Endothelial cell of umbilical vein (primary cell): ENCODE data around the gene IER3. TPM values are rescaled to one million over a fixed set of nuclear protein-coding genes. Genes with fewer than 3 reads are reported as not detected.

ENCODE experiments used
- BruUV-seq: library from RNA; stranded (reverse); fragments of 400-500 nt; replicated peaks from 2 replicates; lab custom pipeline; 2021; lab: Mats Ljungman, UMichigan
- CTCF ChIA-PET: fragments of 300-600, 350-600 bp; sonication (Branson Sonifier 250); formaldehyde crosslinking; loops from one replicate; lab custom pipeline; 2021; ENCODE audit warnings: antibody characterized with exemption, inconsistent platforms; lab: Charles Lee
- POLR2A ChIA-PET: fragments of 300-600, 350-600 bp; sonication (Branson Sonifier 250); formaldehyde crosslinking; loops from one replicate; lab custom pipeline; 2021; ENCODE audit warnings: antibody characterized with exemption, inconsistent platforms; lab: Charles Lee
- DNase-seq: peaks from one replicate; pipeline ENCODE4 v3.0.0-alpha.2; 2011; ENCODE audit warnings: low read depth, low spot score
- FAIRE-seq: peaks from 2 replicates; lab custom pipeline; 2011; peaks lifted over from hg19 to GRCh38; lab: Jason Lieb, UNC
- H2AFZ ChIP-seq: 2 replicates; pipeline ENCODE4 v1.6.0; 2012; ENCODE audit warnings: low read depth, low read length, control low read depth, inconsistent platforms
- H3K27ac ChIP-seq: 2 replicates; pipeline ENCODE4 v1.5.1; 2011; ENCODE audit warnings: low read depth, mild to moderate bottlenecking, control low read depth, low read length, moderate library complexity; ENCODE audit not compliant: insufficient read depth
- H3K27me3 ChIP-seq, 2 experiments: 2 replicates each; pipeline versions ENCODE4 v1.6.0 to v1.6.1; 2011; ENCODE audit warnings: low read length in 2 of 2, mixed read lengths in 1 of 2; ENCODE audit not compliant: control insufficient read depth in 2 of 2, insufficient read depth in 2 of 2
- H3K36me3 ChIP-seq, 2 experiments: 2 replicates in 1 of 2; 3 replicates in 1 of 2; pipeline ENCODE4 v1.5.1; 2011; ENCODE audit warnings: low read length in 2 of 2, mild to moderate bottlenecking in 1 of 2, moderate library complexity in 1 of 2; ENCODE audit not compliant: control insufficient read depth in 2 of 2, insufficient read depth in 2 of 2; ENCODE audit errors: extremely low read depth in 1 of 2
- H3K4me1 ChIP-seq: 3 replicates; pipeline ENCODE4 v1.5.1; 2011; ENCODE audit warnings: mild to moderate bottlenecking, low read length; ENCODE audit not compliant: control insufficient read depth, insufficient read depth; ENCODE audit errors: extremely low read depth
- H3K4me2 ChIP-seq: 2 replicates; pipeline ENCODE4 v1.6.1; 2011; ENCODE audit warnings: low read length, control low read depth, mixed read lengths; ENCODE audit not compliant: insufficient read depth
- H3K4me3 ChIP-seq, 3 experiments: fragments of 200-600 bp in 1 of 3; sonication (generic), shearing (Covaris generic) in 1 of 3; replicated peaks in 1 of 3; 2 replicates each; pipeline ENCODE4 v1.5.1; 2011 to 2016; ENCODE audit warnings: control low read depth in 3 of 3, low read length in 3 of 3, mild to moderate bottlenecking in 2 of 3, inconsistent platforms in 1 of 3, low read depth in 1 of 3, moderate library complexity in 1 of 3; ENCODE audit not compliant: insufficient read depth in 1 of 3
- H3K79me2 ChIP-seq: 2 replicates; pipeline ENCODE4 v1.6.0; 2012; ENCODE audit warnings: low read length, inconsistent platforms; ENCODE audit not compliant: control insufficient read depth, insufficient read depth
- H3K9ac ChIP-seq: replicated peaks from 2 replicates; pipeline ENCODE3; 2011; ENCODE audit warnings: low read length, control low read depth; ENCODE audit not compliant: insufficient read depth; ENCODE audit errors: extremely low read depth
- H3K9me1 ChIP-seq: replicated peaks from 3 replicates; pipeline ENCODE4 v1.6.0; 2011; ENCODE audit warnings: mild to moderate bottlenecking, low read length; ENCODE audit not compliant: control insufficient read depth, insufficient read depth; ENCODE audit errors: extremely low read depth
- H3K9me3 ChIP-seq: replicated peaks from 2 replicates; pipeline ENCODE4 v1.5.1; 2012; ENCODE audit warnings: low read length, inconsistent platforms; ENCODE audit not compliant: control insufficient read depth, insufficient read depth
- H4K20me1 ChIP-seq: replicated peaks from 2 replicates; pipeline ENCODE3; 2011; ENCODE audit warnings: mild to moderate bottlenecking, low read length; ENCODE audit not compliant: control insufficient read depth, insufficient read depth; ENCODE audit errors: extremely low read depth
- EZH2 ChIP-seq: IDR thresholded peaks from 2 replicates; pipeline ENCODE4 v1.6.1; 2012; ENCODE audit warnings: borderline replicate concordance, low read depth, mild to moderate bottlenecking, moderate library complexity, low read length, inconsistent platforms; ENCODE audit not compliant: severe bottlenecking
- FOS ChIP-seq: IDR thresholded peaks from 2 replicates; pipeline ENCODE4 v1.6.1; 2011; ENCODE audit warnings: mild to moderate bottlenecking, low read length, moderate library complexity, borderline replicate concordance; ENCODE audit not compliant: insufficient read depth
- GATA2 ChIP-seq: IDR thresholded peaks from 2 replicates; pipeline ENCODE4 v1.7.0; 2011; ENCODE audit warnings: low read depth, mild to moderate bottlenecking, moderate library complexity, mixed read lengths, low read length; ENCODE audit not compliant: insufficient read length, insufficient read depth
- JUN ChIP-seq: IDR thresholded peaks from 2 replicates; pipeline ENCODE4 v1.6.1; 2011; ENCODE audit warnings: borderline replicate concordance, low read depth; ENCODE audit not compliant: insufficient read length, insufficient read depth
- MYC ChIP-seq: IDR thresholded peaks from one replicate; pipeline ENCODE4 v1.6.1; 2011; ENCODE audit warnings: mild to moderate bottlenecking, low read depth, low read length
- POLR2A ChIP-seq: IDR thresholded peaks from 2 replicates; pipeline ENCODE4 v1.6.1; 2012; ENCODE audit warnings: low read depth, mild to moderate bottlenecking, control low read depth, low read length
- POLR2AphosphoS5 ChIP-seq: IDR thresholded peaks from 2 replicates; pipeline ENCODE4 v1.6.1; 2012; ENCODE audit warnings: low read depth, mild to moderate bottlenecking, control low read depth, low read length, moderate library complexity; ENCODE audit not compliant: insufficient read depth
- dilution Hi-C: fragments of 300-500 bp; cut with MboI; formaldehyde crosslinking; loops from one replicate; pipeline ENCODE4 v1.15.0; 2019; ENCODE audit warnings: low sequenced_read_pairs; ENCODE audit not compliant: extremely low pct_ligation_motif_present
- intact Hi-C: fragments of 100-400 bp; cut with micrococcal nuclease; formaldehyde crosslinking; loops from one replicate; pipeline ENCODE4 v1.10.0; 2022
- polyA plus RNA-seq, 4 experiments: library from polyadenylated mRNA; depleted of rRNA in 3 of 4; stranded (reverse) in 3 of 4; unstranded in 1 of 4; fragments of >200 nt; gene quantifications; 2 replicates each; pipeline versions ENCODE4 v1.2.1 to v1.2.3, GENCODE V29; 2011 to 2012; ENCODE audit warnings: missing spikeins in 1 of 4
- total RNA-seq: library from RNA; stranded (reverse); gene quantifications from 2 replicates; pipeline ENCODE4 v1.2.3, GENCODE V29; 2021
- TF ChIP-seq, protein P1 (sequence below), 2 donors: IDR thresholded peaks; 1 replicate in 1 of 2; 2 replicates in 1 of 2; pipeline ENCODE4 v1.5.1; 2011; ENCODE audit warnings: low read length in 2 of 2, mild to moderate bottlenecking in 2 of 2, moderate library complexity in 2 of 2, control low read depth in 1 of 2, inconsistent platforms in 1 of 2, low read depth in 1 of 2; ENCODE audit not compliant: insufficient read depth in 1 of 2; ENCODE audit errors: extremely low read depth in 1 of 2
- TF ChIP-seq, protein P2 (sequence below): IDR thresholded peaks from 2 replicates; pipeline ENCODE4 v1.6.1; 2011; ENCODE audit not compliant: insufficient read depth, insufficient read length

Gene IER3
- total and polyA plus RNA-seq, 2 donors (not counting 3 experiments of a cell fraction or from before 2014, with no cell fraction given): 170 to 468 TPM

DNA sequence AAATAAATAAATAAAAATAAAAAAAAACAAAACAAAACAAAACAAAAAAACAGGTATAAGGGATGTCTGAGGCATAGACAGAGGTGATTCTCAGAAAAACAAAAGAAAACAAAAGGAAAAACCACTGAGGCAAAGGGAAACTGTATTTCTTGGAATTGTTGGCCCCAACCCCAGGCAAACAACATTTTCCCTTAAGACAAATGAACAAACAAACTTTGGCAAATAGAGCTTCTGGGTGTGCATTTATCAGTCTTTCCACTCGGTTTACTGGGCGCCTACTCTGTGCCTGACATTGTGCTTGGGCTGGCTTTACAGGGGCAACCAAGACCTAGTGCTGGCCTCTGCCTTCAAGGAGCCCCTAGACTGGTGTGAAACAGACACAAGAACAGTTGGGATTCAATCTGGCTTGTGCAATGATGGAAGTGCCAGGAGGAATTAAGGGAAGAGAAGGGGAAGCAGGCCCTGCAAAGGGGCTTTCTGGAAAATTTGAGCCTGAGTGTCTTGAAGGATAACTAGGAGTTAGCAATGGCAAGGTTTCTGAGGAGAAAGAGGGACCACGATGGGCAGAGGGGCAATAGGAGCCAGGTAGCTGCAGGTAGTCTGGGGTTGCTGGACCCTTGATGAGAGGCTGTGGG, 33.8 kb upstream of the IER3 start:
- no peaks in the 10 kb centered on the region for H3K9me3 ChIP-seq
- no peak overlapping the region for H3K4me2 ChIP-seq
- BruUV-seq: no TSS peak
- peaks cover 24% of the 10 kb centered on the region for H3K4me1 ChIP-seq
- H3K27me3 ChIP-seq: no peaks in the 10 kb centered on the region
- H3K9me1 ChIP-seq: no peaks in the 10 kb centered on the region
- H4K20me1 ChIP-seq: no peaks in the 10 kb centered on the region
- intact Hi-C loops: no loop called here
- no peak overlapping the region for H3K4me3 ChIP-seq
- DNase-seq (no peak), FAIRE-seq (no peak)
- no peak overlapping the region for H3K9ac ChIP-seq
- H3K27ac ChIP-seq: no peak overlapping the region
- dilution Hi-C loops: no loop called here
- no peaks in the 10 kb centered on the region for H3K36me3 ChIP-seq
- TF ChIP-seq POLR2A: no peak
- no peak for TF ChIP-seq GATA2
- no peak for TF ChIP-seq EZH2
- TF ChIP-seq FOS: no peak
- TF ChIP-seq POLR2AphosphoS5: no peak
- no peak for TF ChIP-seq JUN
- TF ChIP-seq, protein P1, sequence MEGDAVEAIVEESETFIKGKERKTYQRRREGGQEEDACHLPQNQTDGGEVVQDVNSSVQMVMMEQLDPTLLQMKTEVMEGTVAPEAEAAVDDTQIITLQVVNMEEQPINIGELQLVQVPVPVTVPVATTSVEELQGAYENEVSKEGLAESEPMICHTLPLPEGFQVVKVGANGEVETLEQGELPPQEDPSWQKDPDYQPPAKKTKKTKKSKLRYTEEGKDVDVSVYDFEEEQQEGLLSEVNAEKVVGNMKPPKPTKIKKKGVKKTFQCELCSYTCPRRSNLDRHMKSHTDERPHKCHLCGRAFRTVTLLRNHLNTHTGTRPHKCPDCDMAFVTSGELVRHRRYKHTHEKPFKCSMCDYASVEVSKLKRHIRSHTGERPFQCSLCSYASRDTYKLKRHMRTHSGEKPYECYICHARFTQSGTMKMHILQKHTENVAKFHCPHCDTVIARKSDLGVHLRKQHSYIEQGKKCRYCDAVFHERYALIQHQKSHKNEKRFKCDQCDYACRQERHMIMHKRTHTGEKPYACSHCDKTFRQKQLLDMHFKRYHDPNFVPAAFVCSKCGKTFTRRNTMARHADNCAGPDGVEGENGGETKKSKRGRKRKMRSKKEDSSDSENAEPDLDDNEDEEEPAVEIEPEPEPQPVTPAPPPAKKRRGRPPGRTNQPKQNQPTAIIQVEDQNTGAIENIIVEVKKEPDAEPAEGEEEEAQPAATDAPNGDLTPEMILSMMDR (IDR thresholded peaks at IDR 0.05; ENCODE audit: extremely low read depth in 1 of 2, insufficient read depth in 1 of 2, low read depth in 1 of 2, low read length in 2 of 2): no peak
- no peak for TF ChIP-seq MYC
- TF ChIP-seq, protein P2, sequence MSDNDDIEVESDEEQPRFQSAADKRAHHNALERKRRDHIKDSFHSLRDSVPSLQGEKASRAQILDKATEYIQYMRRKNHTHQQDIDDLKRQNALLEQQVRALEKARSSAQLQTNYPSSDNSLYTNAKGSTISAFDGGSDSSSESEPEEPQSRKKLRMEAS: no peak
- H2AFZ ChIP-seq: no peak overlapping the region
- ChIA-PET POLR2A (no interaction called here), CTCF (no interaction called here)
- no peaks in the 10 kb centered on the region for H3K79me2 ChIP-seq
